B cell (primary cell): ENCODE data around the gene PIP4K2A. TPM values are rescaled to one million over a fixed set of nuclear protein-coding genes. Genes with fewer than 3 reads are reported as not detected.
A peak's percentile ranks its signal among the peaks of the same experiment; 100 is the strongest.

ENCODE experiments used
- ATAC-seq: fragments of 200-7000 bp; cut with Tn5 transposase; one replicate; pipeline ENCODE4 v1.10.0; 2021; ENCODE audit warnings: low read depth, mild to moderate bottlenecking, moderate number of reproducible peaks, moderate library complexity
- CTCF ChIA-PET: fragments of 350-600 bp; sonication (Branson Sonifier 250); formaldehyde crosslinking; loops from one replicate; lab custom pipeline; 2021; ENCODE audit warnings: antibody characterized with exemption, inconsistent platforms; lab: Charles Lee
- POLR2A ChIA-PET: fragments of 350-600 bp; sonication (Branson Sonifier 250); formaldehyde crosslinking; loops from one replicate; lab custom pipeline; 2021; ENCODE audit warnings: antibody characterized with exemption; lab: Charles Lee
- DNase-seq: peaks from one replicate; pipeline ENCODE4 v3.0.0; 2013
- H2AFZ ChIP-seq: 2 replicates; pipeline ENCODE4 v1.6.1; 2012; ENCODE audit warnings: mild to moderate bottlenecking, low read depth, low read length; ENCODE audit not compliant: insufficient read depth, poor library complexity, severe bottlenecking
- H3K27ac ChIP-seq, 2 donors: 1 replicate in 1 of 2; 2 replicates in 1 of 2; pipeline ENCODE4 v1.5.1; 2012 to 2013; ENCODE audit warnings: low read length in 2 of 2, mild to moderate bottlenecking in 2 of 2, moderate library complexity in 1 of 2
- H3K27me3 ChIP-seq, 4 experiments: fragments of 200-600 bp in 1 of 4; sonication (generic) in 1 of 4; replicated peaks in 1 of 4; 1 replicate in 2 of 4; 2 replicates in 2 of 4; pipeline versions ENCODE4 v1.6.1 to v1.7.0; 2013 to 2016; ENCODE audit warnings: low read length in 3 of 4, mild to moderate bottlenecking in 2 of 4, mixed read lengths in 1 of 4, moderate library complexity in 1 of 4; ENCODE audit not compliant: insufficient read depth in 4 of 4, control insufficient read depth in 3 of 4; ENCODE audit errors: control extremely low read depth in 1 of 4
- H3K36me3 ChIP-seq, 2 experiments: replicated peaks in 1 of 2; 1 replicate in 1 of 2; 2 replicates in 1 of 2; pipeline versions ENCODE4 v1.6.1 to v1.7.1; 2013; ENCODE audit warnings: low read length in 1 of 2; ENCODE audit not compliant: insufficient read depth in 2 of 2, control insufficient read depth in 1 of 2; ENCODE audit errors: control extremely low read depth in 1 of 2, extremely low read depth in 1 of 2
- H3K4me1 ChIP-seq, 2 donors: fragments of 200-600 bp in 1 of 2; sonication (generic) in 1 of 2; 1 replicate in 1 of 2; 2 replicates in 1 of 2; pipeline versions ENCODE4 v1.5.1 to v1.6.1; 2013 to 2017; ENCODE audit warnings: low read length in 2 of 2; ENCODE audit not compliant: control insufficient read depth in 2 of 2, insufficient read depth in 2 of 2
- H3K4me2 ChIP-seq: replicated peaks from 2 replicates; pipeline ENCODE3; 2012; ENCODE audit warnings: mild to moderate bottlenecking, low read depth, low read length; ENCODE audit not compliant: poor library complexity, severe bottlenecking
- H3K4me3 ChIP-seq, 5 experiments: fragments of 200-600 bp in 1 of 5; sonication (generic) in 1 of 5; 1 replicate in 3 of 5; 2 replicates in 2 of 5; pipeline versions ENCODE4 v1.5.1 to v1.7.0; 2011 to 2016; ENCODE audit warnings: low read length in 4 of 5, mild to moderate bottlenecking in 4 of 5, low read depth in 2 of 5, control low read depth in 1 of 5, moderate library complexity in 1 of 5; ENCODE audit not compliant: insufficient read depth in 1 of 5; ENCODE audit errors: control extremely low read depth in 1 of 5, extremely low read depth in 1 of 5
- H3K79me2 ChIP-seq: fragments of 200-600 bp; sonication (generic); one replicate; pipeline ENCODE4 v1.6.0; 2016; ENCODE audit warnings: low read length; ENCODE audit not compliant: control insufficient read depth, insufficient read depth
- H3K9ac ChIP-seq: fragments of 200-600 bp; sonication (generic); 2 replicates; pipeline ENCODE4 v1.6.1; 2017; ENCODE audit warnings: mild to moderate bottlenecking, low read length, moderate library complexity
- H3K9me3 ChIP-seq, 3 donors: one replicate each; pipeline versions ENCODE4 v1.6.1 to v1.7.1; 2013; ENCODE audit warnings: low read length in 2 of 3; ENCODE audit not compliant: control insufficient read depth in 2 of 3, insufficient read depth in 1 of 3; ENCODE audit errors: control extremely low read depth in 1 of 3
- H4K20me1 ChIP-seq: 2 replicates; pipeline ENCODE4 v1.6.0; 2012; ENCODE audit warnings: mild to moderate bottlenecking, low read length; ENCODE audit not compliant: insufficient read depth, control insufficient read depth, poor library complexity, severe bottlenecking
- H3K27ac Mint-ChIP-seq: one replicate; pipeline ENCODE4 v1.8.0; 2021; ENCODE audit warnings: mixed read lengths
- H3K27me3 Mint-ChIP-seq: one replicate; pipeline ENCODE4 v1.8.0; 2021; ENCODE audit warnings: mixed read lengths
- H3K4me1 Mint-ChIP-seq: one replicate; pipeline ENCODE4 v1.8.0; 2021; ENCODE audit warnings: mixed read lengths
- H3K4me3 Mint-ChIP-seq: one replicate; pipeline ENCODE4 v1.8.0; 2021; ENCODE audit warnings: mixed read lengths
- H3K9me3 Mint-ChIP-seq: one replicate; pipeline ENCODE4 v1.8.0; 2022; ENCODE audit warnings: mixed read lengths; ENCODE audit not compliant: insufficient read depth
- EZH2 ChIP-seq: IDR thresholded peaks from 2 replicates; pipeline ENCODE4 v1.6.1; 2012; ENCODE audit warnings: borderline replicate concordance, low read depth, mild to moderate bottlenecking, moderate library complexity, low read length; ENCODE audit not compliant: insufficient read depth, poor library complexity, severe bottlenecking
- WGBS: methylation state at CpG from one replicate; pipeline ENCODE4 v1.1.5; 2013; ENCODE audit warnings: missing lambda C conversion rate; ENCODE audit not compliant: insufficient coverage; 5-methylcytosine and 5-hydroxymethylcytosine counted together
- intact Hi-C: fragments of 100-400 bp; cut with micrococcal nuclease; formaldehyde crosslinking; loops from one replicate; pipeline ENCODE4 v1.10.0; 2022
- polyA plus RNA-seq: library from polyadenylated mRNA; depleted of rRNA; stranded (reverse); fragments of >200 nt; gene quantifications from 2 replicates; pipeline ENCODE4 v1.2.3, GENCODE V29; 2012
- total RNA-seq, 2 donors: library from RNA; stranded (reverse); fragments of 120-200 nt in 1 of 2; gene quantifications; 1 replicate in 1 of 2; 2 replicates in 1 of 2; pipeline versions ENCODE4 v1.2.3 to v1.2.4, GENCODE V29; 2013 to 2022
- TF ChIP-seq, protein P1 (sequence below): fragments of 200-600 bp; IDR thresholded peaks from one replicate; pipeline ENCODE4 v1.8.0; 2022; ENCODE audit warnings: antibody characterized with exemption, mild to moderate bottlenecking

PIP4K2A gene
- total and polyA plus RNA-seq, 2 donors (not counting 1 experiment from before 2014, with no cell fraction given), result 21.8 to 103 TPM

DNA sequence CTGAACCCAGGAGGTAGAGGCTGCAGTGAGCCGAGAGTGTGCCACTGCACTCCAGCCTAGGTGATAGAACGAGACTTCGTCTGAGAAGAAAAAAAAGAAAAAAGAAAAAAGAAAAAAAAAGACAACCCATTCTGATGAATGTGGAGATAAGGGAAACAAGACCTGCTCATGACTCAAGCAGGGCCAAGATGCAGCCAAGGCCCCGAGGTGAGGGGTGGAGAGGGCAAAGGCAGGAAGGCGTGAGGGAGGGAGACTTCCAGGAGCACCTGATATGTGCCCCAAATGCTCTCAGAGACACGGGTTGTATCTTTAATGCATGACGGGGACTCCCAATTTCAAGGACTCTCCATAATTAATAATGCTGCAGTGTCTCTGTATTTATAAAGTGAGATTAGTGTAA lies 134.6 kb downstream of the PIP4K2A start:
- no peak overlapping the region for H3K27ac ChIP-seq
- H3K27me3 ChIP-seq, result no peaks in the 10 kb centered on the region
- DNase-seq (no peak), ATAC-seq (no peak)
- no peak overlapping the region for H2AFZ ChIP-seq
- peaks cover 0 to 63% of the 10 kb centered on the region in 2 experiments for H3K36me3 ChIP-seq
- no peaks in the 10 kb centered on the region for H3K4me1 ChIP-seq
- Mint-ChIP-seq H3K4me1 (peaks cover 5% of the 10 kb centered on the region), H3K27ac (no peak overlapping the region), H3K27me3 (no peaks in the 10 kb centered on the region), H3K4me3 (no peak overlapping the region), H3K9me3 (no peaks in the 10 kb centered on the region)
- H3K4me2 ChIP-seq, result no peak overlapping the region
- ChIA-PET CTCF (no interaction called here), POLR2A (no interaction called here)
- 96% methylated on average over 4 of the region's 7 CpGs for WGBS
- TF ChIP-seq, protein P1, sequence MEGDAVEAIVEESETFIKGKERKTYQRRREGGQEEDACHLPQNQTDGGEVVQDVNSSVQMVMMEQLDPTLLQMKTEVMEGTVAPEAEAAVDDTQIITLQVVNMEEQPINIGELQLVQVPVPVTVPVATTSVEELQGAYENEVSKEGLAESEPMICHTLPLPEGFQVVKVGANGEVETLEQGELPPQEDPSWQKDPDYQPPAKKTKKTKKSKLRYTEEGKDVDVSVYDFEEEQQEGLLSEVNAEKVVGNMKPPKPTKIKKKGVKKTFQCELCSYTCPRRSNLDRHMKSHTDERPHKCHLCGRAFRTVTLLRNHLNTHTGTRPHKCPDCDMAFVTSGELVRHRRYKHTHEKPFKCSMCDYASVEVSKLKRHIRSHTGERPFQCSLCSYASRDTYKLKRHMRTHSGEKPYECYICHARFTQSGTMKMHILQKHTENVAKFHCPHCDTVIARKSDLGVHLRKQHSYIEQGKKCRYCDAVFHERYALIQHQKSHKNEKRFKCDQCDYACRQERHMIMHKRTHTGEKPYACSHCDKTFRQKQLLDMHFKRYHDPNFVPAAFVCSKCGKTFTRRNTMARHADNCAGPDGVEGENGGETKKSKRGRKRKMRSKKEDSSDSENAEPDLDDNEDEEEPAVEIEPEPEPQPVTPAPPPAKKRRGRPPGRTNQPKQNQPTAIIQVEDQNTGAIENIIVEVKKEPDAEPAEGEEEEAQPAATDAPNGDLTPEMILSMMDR, result no peak
- TF ChIP-seq EZH2, result no peak
- no peak overlapping the region for H3K4me3 ChIP-seq
- peaks cover 51% of the 10 kb centered on the region for H3K79me2 ChIP-seq
- intact Hi-C loops, result no loop called here
- H3K9ac ChIP-seq, result no peak overlapping the region
- no peaks in the 10 kb centered on the region for H3K9me3 ChIP-seq
- H4K20me1 ChIP-seq, result peaks cover 17% of the 10 kb centered on the region

DNA sequence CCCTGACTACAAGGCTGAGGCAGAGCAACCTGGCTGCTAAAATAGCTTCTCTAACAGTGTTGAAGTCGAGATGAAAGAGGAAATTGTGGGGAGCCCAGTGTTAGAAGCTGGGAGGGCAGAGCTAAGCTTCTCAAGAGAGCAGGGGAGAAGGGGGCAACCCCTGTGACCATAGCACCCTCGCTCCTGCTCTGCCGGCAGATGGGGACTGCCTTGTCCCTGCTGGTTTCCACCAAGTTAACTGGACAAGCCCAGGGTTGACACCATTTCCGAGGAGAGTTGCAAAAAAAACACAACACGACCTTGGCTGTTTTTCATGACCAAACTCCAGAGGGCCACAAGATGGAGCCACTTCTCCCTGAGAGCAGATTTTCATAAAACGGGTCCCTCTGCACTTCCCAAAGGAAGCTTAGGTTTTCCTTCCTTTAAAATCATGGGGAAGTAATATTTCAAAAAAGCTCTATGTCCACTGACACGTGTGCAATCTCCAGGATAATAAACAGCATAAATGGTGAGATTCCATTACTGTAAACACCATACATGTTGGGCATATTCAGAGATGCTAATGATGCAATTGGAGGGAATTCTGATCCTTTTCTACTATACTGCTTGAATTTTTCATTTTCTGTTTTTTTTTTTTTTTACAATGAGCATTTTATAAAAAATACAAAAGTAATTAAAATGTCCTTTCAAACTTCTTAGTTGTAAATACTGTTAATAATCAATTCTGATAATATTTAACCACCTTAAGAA lies 140.4 kb downstream of the PIP4K2A start:
- Mint-ChIP-seq H3K4me3 (no peak overlapping the region), H3K4me1 (peaks cover 7% of the 10 kb centered on the region), H3K9me3 (no peaks in the 10 kb centered on the region), H3K27me3 (no peaks in the 10 kb centered on the region), H3K27ac (peak overlapping the region; percentile 46)
- H3K79me2 ChIP-seq, result peaks cover 30% of the 10 kb centered on the region
- H3K9ac ChIP-seq, result no peak overlapping the region
- peaks cover 0 to 67% of the 10 kb centered on the region in 2 experiments for H3K36me3 ChIP-seq
- intact Hi-C loops, result loop anchor here (1.0 to 5.0 kb wide), 3 partner anchors 273 to 572 kb away; partner anchors contain the start of gene DNAJC1
- TF ChIP-seq EZH2, result no peak
- TF ChIP-seq, protein P1, result peak; percentile 69
- no peak overlapping the region for H3K4me2 ChIP-seq
- no peak overlapping the region for H3K4me3 ChIP-seq
- CTCF ChIA-PET, result interaction anchor here (0.6 to 7.5 kb wide), 56 partner anchors 10 to 582 kb away, joined by 3 to 76 read pairs (median 4); partner anchors contain the start of gene DNAJC1
- POLR2A ChIA-PET, result interaction anchor here (0.7 kb wide), 1 partner anchor 31 kb away, joined by 6 read pairs; no protein-coding TSS in a partner anchor
- DNase-seq (peak; percentile 69), ATAC-seq (peak; percentile 36)
- no peak overlapping the region for H3K27ac ChIP-seq
- peaks cover 2% of the 10 kb centered on the region for H4K20me1 ChIP-seq
- H2AFZ ChIP-seq, result peak overlapping the region; percentile 23
- WGBS, result 74% methylated on average over 5 of the region's 7 CpGs
- H3K4me1 ChIP-seq, result peaks cover 5 to 7% of the 10 kb centered on the region in 2 donors
- no peaks in the 10 kb centered on the region for H3K9me3 ChIP-seq
- H3K27me3 ChIP-seq, result no peaks in the 10 kb centered on the region
